ENCODE results near the gene CCT6A. TPM values are rescaled to one million over a fixed set of nuclear protein-coding genes. Genes with fewer than 3 reads are reported as not detected.
A peak's percentile ranks its signal among the peaks of the same experiment; 100 is the strongest.

Gene CCT6A
- total and polyA plus RNA-seq, 9 of the 15 experiments (the other 6 are each of a cell fraction or from before 2014, with no cell fraction given) = 244 to 708 (median 387) TPM

DNA sequence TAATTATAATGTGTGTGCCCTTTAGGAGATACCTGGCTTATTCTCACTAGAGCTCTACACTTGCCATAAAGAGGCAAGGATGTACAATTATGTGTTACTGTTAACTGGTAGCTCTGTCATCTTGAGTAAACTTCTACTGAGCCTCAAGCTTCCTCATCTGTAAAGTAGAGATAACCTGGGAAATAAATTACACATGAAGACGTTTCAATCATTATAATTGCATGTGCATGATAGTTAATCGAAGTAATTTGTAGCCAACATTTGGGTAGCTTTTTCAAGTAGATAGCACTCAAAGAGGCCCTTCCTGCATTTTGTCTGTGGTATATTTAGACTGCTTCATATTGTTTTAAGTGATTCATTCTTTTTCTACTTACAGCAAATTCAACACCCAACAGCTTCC is 2.4 kb downstream of the CCT6A start:
- no peaks in the 10 kb centered on the region for H3K9me1 ChIP-seq (ENCODE audit: control insufficient read depth, insufficient read depth, low read length)
- in situ Hi-C loops (cut with MboI) = no loop called here
- peak overlapping the region in 1 of 2 experiments; percentile 94; a peak in 1 of 4 replicates for H3K9ac ChIP-seq (ENCODE audit: insufficient read depth in 1 of 2, low read depth in 2 of 2, low read length in 2 of 2)
- CTCF ChIA-PET (ENCODE audit: low intra/inter-chr PET ratio) = no interaction called here
- 25% methylated on average over 2 of the region's 2 CpGs for WGBS (ENCODE audit: insufficient coverage, low coverage, missing lambda C conversion rate)
- peaks cover 18 to 20% of the 10 kb centered on the region in 2 experiments for H3K4me1 ChIP-seq (replicated peaks in 1 of 2; ENCODE audit: control insufficient read depth in 2 of 2, insufficient read depth in 2 of 2, low read length in 2 of 2)
- no peaks in the 10 kb centered on the region for H3K27me3 ChIP-seq (ENCODE audit: control insufficient read depth in 2 of 2, insufficient read depth in 2 of 2, low read length in 2 of 2)
- H3K4me3 ChIP-seq = peak overlapping the region; percentile 82; the same call in 1 of the 2 replicates
- TF ChIP-seq ZNF77 (CRISPR knock-in tag; IDR thresholded peaks at IDR 0.05) = no peak
- TF ChIP-seq, protein P1, sequence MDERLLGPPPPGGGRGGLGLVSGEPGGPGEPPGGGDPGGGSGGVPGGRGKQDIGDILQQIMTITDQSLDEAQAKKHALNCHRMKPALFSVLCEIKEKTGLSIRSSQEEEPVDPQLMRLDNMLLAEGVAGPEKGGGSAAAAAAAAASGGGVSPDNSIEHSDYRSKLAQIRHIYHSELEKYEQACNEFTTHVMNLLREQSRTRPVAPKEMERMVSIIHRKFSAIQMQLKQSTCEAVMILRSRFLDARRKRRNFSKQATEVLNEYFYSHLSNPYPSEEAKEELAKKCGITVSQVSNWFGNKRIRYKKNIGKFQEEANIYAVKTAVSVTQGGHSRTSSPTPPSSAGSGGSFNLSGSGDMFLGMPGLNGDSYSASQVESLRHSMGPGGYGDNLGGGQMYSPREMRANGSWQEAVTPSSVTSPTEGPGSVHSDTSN (CRISPR knock-in tag; IDR thresholded peaks at IDR 0.05; ENCODE audit: low read depth) = no peak
- TF ChIP-seq, protein P1 (tag; conservative IDR thresholded peaks at IDR 0.05; ENCODE audit: low read depth) = peak; percentile 43
- no peak for TF ChIP-seq PHF8 (IDR thresholded peaks at IDR 0.05; ENCODE audit: borderline replicate concordance, low read length)
- TF ChIP-seq TCF3 (CRISPR knock-in tag; IDR thresholded peaks at IDR 0.05) = peak; percentile 51; the same call in 1 of the 2 replicates
- peak; percentile 70 for TF ChIP-seq MEIS2 (IDR thresholded peaks at IDR 0.05; ENCODE audit: partially characterized antibody)
- TF ChIP-seq SNIP1 (IDR thresholded peaks at IDR 0.05; ENCODE audit: low read depth) = no peak
- FAIRE-seq (no peak), DNase-seq (ENCODE audit: extremely low read depth in 1 of 4, low spot score in 3 of 4) (no peak), ATAC-seq (no peak)
- H3K36me3 ChIP-seq (ENCODE audit: control insufficient read depth, insufficient read depth, low read length) = peaks cover 62% of the 10 kb centered on the region
- H2AFZ ChIP-seq (ENCODE audit: low read depth, low read length) = no peak overlapping the region
- no peaks in the 10 kb centered on the region for H3K9me3 ChIP-seq (replicated peaks; ENCODE audit: control insufficient read depth, insufficient read depth, low read depth, low read length)
- peak overlapping the region; percentile 92; the same call in 2 of the 3 replicates for H3K27ac ChIP-seq (ENCODE audit: extremely low read depth, low read depth, low read length)
- no peaks in the 10 kb centered on the region for H4K20me1 ChIP-seq (replicated peaks; ENCODE audit: control insufficient read depth, insufficient read depth, low read length)
- peak overlapping the region; percentile 47 for H3K4me2 ChIP-seq (ENCODE audit: insufficient read depth, low read length)
- no TSS peak for BruUV-seq (replicated peaks)
- POLR2A ChIA-PET = interaction anchor here (0.6 to 1.9 kb wide), 6 partner anchors 8 to 425 kb away, joined by 3 to 12 read pairs (median 5); partner anchors contain the start of gene SUMF2
- peaks cover 88% of the 10 kb centered on the region for H3K79me2 ChIP-seq (ENCODE audit: control insufficient read depth, insufficient read depth, low read length)
- intact Hi-C loops (cut with micrococcal nuclease) = no loop called here
